HepG2 (cell line): ENCODE data around the gene MID1.

Experiments used
- CTCF ChIP-seq: sonication (generic); formaldehyde crosslinking; IDR thresholded peaks from 2 replicates; pipeline ENCODE4 v1.5.0; 2020; ENCODE audit warnings: mild to moderate bottlenecking, missing genetic modification reagents, moderate library complexity
- FOXP1 ChIP-seq, 2 experiments: fragments of 450-650 bp in 1 of 2; IDR thresholded peaks; 2 replicates each; pipeline ENCODE4 v1.6.1; 2017 to 2018; ENCODE audit warnings: antibody characterized with exemption in 1 of 2
- MAFK ChIP-seq, 2 experiments: IDR thresholded peaks in 1 of 2; conservative IDR thresholded peaks in 1 of 2; 2 replicates each; pipeline ENCODE4 v1.6.1; 2011; ENCODE audit warnings: improper control_type of control experiment in 2 of 2, low read length in 2 of 2
- NFYB ChIP-seq: sonication (generic); formaldehyde crosslinking; IDR thresholded peaks from 2 replicates; pipeline ENCODE4 v1.4.0; 2020; ENCODE audit warnings: missing genetic modification reagents
- ZNF451 ChIP-seq: sonication (generic); formaldehyde crosslinking; IDR thresholded peaks from 2 replicates; pipeline ENCODE4 v1.5.0; 2020; ENCODE audit warnings: mild to moderate bottlenecking, missing genetic modification reagents
- TF ChIP-seq, protein P1 (sequence below): sonication (generic); formaldehyde crosslinking; IDR thresholded peaks from 2 replicates; pipeline ENCODE4 v1.5.0; 2020; ENCODE audit warnings: mild to moderate bottlenecking, missing genetic modification reagents, borderline replicate concordance

DNA sequence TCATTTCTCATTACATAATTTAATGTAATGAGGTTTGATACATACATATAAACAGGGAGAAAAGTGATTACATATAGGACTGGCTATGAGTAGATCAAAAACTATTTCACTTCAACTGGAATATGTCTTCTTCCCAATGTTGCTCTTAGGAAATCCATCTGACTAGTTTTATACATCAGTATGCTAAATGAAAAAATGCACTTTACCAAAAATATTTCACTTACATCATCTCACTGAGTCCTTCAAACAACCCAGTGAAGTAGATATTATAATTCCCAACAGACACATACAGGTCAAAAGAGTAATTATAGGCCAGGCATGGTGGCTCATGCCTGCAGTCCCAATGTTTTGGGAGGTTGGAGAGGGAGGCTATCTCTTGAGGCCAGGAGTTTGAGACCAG, 215.9 kb downstream of the MID1 start:
- TF ChIP-seq, protein P1, sequence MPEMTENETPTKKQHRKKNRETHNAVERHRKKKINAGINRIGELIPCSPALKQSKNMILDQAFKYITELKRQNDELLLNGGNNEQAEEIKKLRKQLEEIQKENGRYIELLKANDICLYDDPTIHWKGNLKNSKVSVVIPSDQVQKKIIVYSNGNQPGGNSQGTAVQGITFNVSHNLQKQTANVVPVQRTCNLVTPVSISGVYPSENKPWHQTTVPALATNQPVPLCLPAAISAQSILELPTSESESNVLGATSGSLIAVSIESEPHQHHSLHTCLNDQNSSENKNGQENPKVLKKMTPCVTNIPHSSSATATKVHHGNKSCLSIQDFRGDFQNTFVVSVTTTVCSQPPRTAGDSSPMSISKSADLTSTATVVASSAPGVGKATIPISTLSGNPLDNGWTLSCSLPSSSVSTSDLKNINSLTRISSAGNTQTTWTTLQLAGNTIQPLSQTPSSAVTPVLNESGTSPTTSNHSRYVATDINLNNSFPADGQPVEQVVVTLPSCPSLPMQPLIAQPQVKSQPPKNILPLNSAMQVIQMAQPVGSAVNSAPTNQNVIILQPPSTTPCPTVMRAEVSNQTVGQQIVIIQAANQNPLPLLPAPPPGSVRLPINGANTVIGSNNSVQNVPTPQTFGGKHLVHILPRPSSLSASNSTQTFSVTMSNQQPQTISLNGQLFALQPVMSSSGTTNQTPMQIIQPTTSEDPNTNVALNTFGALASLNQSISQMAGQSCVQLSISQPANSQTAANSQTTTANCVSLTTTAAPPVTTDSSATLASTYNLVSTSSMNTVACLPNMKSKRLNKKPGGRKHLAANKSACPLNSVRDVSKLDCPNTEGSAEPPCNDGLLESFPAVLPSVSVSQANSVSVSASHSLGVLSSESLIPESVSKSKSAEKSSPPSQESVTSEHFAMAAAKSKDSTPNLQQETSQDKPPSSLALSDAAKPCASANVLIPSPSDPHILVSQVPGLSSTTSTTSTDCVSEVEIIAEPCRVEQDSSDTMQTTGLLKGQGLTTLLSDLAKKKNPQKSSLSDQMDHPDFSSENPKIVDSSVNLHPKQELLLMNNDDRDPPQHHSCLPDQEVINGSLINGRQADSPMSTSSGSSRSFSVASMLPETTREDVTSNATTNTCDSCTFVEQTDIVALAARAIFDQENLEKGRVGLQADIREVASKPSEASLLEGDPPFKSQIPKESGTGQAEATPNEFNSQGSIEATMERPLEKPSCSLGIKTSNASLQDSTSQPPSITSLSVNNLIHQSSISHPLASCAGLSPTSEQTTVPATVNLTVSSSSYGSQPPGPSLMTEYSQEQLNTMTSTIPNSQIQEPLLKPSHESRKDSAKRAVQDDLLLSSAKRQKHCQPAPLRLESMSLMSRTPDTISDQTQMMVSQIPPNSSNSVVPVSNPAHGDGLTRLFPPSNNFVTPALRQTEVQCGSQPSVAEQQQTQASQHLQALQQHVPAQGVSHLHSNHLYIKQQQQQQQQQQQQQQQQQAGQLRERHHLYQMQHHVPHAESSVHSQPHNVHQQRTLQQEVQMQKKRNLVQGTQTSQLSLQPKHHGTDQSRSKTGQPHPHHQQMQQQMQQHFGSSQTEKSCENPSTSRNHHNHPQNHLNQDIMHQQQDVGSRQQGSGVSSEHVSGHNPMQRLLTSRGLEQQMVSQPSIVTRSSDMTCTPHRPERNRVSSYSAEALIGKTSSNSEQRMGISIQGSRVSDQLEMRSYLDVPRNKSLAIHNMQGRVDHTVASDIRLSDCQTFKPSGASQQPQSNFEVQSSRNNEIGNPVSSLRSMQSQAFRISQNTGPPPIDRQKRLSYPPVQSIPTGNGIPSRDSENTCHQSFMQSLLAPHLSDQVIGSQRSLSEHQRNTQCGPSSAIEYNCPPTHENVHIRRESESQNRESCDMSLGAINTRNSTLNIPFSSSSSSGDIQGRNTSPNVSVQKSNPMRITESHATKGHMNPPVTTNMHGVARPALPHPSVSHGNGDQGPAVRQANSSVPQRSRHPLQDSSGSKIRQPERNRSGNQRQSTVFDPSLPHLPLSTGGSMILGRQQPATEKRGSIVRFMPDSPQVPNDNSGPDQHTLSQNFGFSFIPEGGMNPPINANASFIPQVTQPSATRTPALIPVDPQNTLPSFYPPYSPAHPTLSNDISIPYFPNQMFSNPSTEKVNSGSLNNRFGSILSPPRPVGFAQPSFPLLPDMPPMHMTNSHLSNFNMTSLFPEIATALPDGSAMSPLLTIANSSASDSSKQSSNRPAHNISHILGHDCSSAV (CRISPR knock-in tag): no peak
- TF ChIP-seq ZNF451 (CRISPR knock-in tag) (no peak), MAFK (conservative IDR thresholded peaks at IDR 0.05 in 1 of 2, IDR thresholded peaks at IDR 0.05 in 1 of 2; ENCODE audit: low read length in 2 of 2) (no peak), CTCF (CRISPR knock-in tag) (no peak), NFYB (no peak), FOXP1 (IDR thresholded peaks at IDR 0.05) (no peak), FOXP1 (CRISPR knock-in tag; IDR thresholded peaks at IDR 0.05) (no peak)
